HG03095 (cell line): Measurements from ENCODE around the gene OR8G5.
"Not testable (repeated sequence)": the region's sequence is repeated elsewhere in the genome, so short reads cannot be mapped to it uniquely, and the experiment has no call there.

Source experiments
- ATAC-seq: cut with Tn5 transposase; IDR thresholded peaks from one replicate; pipeline ENCODE4 v1.9.1; 2021; ENCODE audit warnings: moderate library complexity; ENCODE audit not compliant: unreplicated experiment

OR8G5 gene, protein sequence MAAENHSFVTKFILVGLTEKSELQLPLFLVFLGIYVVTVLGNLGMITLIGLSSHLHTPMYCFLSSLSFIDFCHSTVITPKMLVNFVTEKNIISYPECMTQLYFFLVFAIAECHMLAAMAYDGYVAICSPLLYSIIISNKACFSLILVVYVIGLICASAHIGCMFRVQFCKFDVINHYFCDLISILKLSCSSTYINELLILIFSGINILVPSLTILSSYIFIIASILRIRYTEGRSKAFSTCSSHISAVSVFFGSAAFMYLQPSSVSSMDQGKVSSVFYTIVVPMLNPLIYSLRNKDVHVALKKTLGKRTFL

DNA sequence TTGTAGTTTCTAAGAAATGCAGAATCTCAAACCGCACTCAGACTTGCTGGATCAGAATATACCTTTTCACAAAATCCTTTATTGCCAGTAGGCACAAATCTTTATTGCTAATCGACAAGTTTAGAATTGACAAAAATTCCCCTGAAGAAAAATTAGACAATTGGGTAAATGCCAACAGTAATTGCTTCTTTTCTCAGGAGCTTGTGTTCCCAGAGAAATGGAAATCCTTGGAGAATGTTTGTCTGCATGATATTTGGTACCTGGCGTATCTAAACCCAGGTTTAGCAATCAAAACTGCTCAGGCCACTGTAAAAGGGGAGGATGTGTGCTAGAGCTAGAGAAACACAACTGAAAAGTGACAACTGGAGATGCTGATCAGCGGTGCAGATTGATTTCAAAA lies at the start of gene OR8G5:
OR8G5 (plus strand) TSS at position 301 of the 400 bp plus-strand sequence. CDS start 8,556 bp downstream, outside the sequence.
- no peak for ATAC-seq

DNA sequence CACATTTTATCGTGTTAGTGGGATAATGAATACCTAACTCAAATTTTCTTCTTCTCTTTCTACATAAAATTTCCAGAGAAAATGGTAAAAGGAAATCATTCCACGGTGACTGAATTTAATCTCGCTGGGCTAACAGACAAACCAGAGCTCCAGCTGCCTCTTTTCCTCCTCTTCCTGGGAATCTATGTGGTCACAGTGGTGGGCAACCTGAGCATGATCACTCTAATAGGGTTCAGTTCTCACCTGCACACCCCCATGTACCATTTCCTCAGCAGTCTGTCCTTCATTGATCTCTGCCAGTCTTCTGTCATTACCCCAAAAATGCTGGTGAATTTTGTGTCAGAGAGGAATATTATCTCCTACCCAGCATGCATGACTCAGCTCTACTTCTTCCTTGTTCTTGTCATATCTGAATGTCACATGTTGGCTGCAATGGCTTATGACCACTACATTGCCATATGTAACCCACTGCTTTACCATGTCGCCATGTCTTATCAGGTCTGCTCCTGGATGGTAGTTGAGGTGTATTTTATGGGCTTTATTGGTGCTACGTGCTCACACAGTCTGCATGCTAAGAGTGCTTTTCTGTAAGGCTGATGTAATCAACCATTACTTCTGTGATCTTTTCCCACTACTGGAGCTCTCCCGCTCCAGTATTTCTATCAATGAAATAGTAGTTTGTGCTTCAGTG lies 48.9 kb upstream of the OR8G5 start:
- ATAC-seq: no peak

DNA sequence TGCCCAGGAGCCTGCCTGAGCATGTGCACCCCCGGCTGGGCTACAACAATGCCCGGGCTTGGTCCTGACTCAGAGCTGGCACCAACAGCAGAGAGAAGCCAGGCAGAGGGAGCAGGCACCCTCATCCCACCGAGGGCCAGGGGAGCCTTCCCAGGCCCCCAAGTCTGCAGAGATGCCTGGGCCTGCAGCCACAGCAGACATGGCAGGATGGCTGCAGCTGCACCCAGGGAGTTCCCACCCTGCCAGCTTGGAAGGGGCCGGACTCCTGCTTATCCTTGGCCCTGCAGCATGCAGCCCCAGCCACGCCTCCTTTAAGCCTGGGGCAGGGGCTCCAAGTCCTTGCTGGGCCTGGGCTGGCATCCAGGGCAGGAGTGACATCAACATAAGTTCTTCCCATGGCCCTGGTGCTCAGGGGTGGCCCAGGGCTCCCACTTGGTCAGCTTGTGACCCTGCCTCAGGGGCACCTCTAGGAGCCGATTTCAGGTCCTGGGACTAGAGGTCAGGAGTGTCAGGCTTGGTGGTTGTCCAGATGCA lies 46.3 kb upstream of the OR8G5 start:
- ATAC-seq: no peak

DNA sequence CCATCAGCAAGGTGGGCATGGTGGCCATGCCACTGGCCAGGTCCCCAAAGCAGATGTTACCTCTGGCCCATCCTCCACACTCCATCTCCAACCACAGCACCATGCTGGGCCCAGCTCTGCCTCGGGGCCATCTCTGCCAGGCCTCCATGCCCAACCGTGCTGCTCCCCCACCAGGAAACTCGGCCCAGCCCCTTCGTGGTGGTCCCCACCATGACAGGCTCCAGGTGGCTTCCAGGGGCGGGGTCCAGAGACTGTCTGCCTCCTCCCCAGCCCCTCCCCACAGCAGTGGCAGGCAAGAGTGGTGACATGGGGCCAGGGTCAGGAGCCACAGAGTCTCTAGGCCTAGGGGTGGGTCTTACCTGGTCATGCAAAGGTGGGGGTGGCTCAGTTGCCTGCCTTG lies 45.8 kb upstream of the OR8G5 start:
- ATAC-seq: no peak

DNA sequence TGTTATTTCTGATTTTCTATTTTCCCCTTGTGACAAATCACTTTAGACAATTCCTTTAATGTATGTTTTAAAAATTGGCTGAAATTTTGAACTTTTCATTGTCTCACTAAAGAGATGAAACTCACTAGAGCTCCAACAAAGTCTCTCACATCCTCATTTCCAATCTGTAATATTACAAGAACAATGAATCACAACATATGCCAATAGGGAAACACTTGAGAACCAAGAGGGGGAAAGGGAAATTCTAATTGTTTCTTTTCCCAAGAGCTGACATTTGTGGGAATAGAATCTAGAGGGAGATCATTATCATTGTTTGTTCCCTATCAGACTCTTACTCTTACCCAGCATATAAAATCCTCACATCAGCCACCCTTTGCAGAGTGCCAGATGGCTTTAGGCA lies 44.9 kb upstream of the OR8G5 start:
- no peak for ATAC-seq

DNA sequence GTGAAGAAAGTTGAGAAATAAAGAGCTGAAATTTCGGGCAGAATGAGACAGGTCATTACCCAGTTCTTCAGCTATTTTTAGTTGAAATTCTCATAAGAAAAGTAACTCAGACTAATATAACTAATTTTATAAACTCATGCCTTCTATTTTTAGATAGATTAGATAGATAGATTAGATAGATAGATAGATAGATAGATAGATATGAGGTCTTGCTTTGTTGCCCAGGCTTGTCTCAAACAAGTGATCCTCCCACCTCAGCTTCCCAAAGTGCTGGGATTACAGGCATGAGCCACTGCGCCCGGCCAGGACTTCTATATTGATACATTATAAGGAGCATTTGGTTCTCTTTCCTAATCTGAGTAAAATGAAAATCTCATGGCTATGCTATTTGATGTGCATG lies 42.1 kb upstream of the OR8G5 start:
- no peak for ATAC-seq

DNA sequence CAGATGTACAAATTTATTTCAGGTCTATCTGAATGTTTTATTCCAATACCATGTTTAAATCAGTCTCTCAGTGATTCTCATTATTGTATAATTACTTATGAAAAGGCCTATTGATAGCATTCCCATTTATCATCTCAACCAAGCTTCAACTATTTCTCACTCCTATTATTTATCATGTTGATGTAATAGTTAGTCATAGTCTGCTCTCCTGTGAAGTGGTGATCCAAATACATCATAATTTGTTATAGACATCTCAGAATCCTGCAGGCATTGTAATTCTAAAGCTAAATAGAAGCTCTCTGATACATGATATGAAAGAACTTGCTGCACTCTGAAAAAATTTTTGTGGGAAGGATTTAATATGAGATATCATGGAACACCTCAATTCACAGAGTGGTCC lies 37.0 kb upstream of the OR8G5 start:
- no peak for ATAC-seq

DNA sequence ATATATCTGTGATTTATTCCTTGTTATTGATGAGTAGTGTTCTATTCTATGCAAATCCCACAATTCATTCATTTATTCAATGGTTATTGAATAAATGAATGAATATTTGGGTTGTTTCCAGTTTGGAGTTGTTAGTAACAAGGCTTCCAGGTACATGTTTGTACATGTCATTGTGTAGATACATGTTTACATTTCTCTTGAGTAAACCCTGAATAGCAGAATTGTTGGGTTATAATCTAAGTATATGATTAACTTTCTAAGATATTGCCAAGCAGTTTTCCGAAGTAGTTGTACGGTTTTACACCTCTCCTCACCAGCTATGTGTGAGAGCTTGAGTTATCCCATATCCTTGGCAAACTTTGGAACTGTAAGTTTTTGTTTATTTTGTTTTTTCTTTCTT lies 33.8 kb upstream of the OR8G5 start:
- no peak for ATAC-seq

DNA sequence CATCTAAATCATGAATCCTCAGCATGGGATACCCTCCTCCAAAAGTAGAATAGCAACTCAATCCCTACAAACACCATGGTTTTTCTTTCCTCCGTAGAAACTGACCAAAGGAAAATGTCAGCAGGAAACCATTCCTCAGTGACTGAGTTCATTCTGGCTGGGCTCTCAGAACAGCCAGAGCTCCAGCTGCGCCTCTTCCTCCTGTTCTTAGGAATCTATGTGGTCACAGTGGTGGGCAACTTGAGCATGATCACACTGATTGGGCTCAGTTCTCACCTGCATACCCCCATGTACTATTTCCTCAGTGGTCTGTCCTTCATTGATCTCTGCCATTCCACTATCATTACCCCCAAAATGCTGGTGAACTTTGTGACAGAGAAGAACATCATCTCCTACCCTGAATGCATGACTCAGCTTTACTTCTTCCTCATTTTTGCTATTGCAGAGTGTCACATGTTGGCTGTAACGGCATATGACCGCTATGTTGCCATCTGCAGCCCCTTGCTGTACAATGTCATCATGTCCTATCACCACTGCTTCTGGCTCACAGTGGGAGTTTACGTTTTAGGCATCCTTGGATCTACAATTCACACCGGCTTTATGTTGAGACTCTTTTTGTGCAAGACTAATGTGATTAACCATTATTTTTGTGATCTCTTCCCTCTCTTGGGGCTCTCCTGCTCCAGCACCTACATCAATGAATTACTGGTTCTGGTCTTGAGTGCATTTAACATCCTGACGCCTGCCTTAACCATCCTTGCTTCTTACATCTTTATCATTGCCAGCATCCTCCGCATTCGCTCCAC lies 31.4 kb upstream of the OR8G5 start:
- not testable (repeated sequence) for ATAC-seq

DNA sequence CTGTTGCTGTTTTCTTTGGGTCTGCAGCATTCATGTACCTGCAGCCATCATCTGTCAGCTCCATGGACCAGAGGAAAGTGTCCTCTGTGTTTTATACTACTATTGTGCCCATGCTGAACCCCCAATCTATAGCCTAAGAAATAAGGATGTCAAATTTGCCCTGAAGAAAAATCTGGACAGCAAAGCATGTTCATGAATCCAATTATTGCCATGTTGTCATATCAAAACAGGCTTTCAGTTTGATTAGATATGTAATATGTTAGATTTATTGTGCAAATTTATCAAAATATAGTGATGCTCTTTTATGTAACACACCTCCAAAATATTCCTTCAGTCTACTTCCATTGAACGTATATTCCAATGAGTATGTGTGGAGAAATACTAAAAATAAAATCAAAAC lies 30.7 kb upstream of the OR8G5 start:
- ATAC-seq: no peak

DNA sequence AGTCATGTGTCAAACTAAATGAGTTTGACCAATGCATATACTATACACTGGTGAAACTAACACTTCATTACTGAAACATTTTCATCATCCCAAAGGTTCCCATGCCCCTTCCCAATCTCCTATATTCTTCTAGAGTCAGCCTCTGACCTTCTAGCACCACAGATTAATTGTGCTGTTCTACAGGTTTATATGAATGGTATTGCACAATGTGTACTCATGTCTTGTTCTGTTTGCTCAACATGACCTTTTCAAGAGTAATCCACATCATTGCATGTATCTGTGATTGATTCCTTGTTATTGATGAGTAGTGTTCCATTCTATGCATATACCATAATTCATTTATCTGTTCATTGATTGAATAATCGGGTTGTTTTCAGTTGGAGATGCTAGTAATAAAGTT lies 22.8 kb upstream of the OR8G5 start:
- ATAC-seq: no peak

DNA sequence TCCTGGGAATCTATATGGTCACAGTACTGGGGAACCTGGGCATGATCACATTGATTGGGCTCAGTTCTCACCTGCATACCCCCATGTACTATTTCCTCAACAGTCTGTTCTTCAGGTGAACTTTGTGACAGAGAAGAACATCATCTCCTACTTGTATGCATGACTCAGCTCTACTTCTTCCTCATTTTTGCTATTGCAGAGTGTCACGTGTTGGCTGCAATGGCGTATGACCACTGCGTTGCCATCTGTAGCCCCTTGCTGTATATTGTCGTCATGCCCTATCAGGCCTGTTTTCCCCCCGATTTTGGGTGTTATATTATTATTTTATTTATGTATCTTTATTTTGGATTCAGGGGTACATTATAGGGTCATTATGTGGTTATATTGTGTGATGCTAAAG lies 17.7 kb upstream of the OR8G5 start:
- no peak for ATAC-seq

DNA sequence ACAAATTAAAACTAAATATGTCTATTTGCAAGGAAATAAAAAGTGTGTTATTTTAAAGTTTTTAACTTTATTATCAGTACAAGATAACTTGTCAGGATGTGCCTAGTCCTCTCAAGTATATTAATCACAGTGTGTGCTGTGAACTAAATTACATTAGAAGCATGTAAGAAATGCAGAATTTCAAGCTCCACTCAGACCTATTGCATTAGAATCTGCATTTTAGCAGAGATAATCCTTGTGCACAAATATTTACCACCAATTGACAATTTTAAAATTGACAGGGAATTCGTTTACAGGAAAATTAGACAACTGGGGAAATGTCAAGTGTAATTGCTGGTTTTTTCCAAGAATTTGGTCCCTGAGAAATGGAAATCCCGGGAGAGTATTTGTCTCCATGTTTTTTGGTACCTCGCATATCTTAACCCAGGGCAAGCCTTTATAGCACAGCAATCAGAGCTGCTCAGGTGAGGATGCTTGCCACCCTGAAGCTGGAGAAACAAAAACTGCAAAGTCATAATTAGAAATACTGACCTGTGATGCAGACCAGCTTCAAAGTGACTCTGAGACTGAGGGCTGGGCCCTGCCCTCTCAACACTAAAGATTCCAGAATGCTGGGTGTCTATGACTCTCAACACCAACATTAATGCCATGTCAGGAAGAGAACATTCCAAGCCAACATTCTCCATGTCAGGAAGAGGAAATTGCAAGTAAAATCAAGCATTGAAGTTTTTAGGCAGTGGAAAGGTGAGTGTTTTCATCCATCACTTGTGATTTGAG lies 15.4 kb upstream of the OR8G5 start, which contains the start of gene OR8G1:
OR8G1 (plus strand) TSS at position 475 of the 777 bp plus-strand sequence. CDS start 8,581 bp downstream, outside the sequence.
- no peak for ATAC-seq

DNA sequence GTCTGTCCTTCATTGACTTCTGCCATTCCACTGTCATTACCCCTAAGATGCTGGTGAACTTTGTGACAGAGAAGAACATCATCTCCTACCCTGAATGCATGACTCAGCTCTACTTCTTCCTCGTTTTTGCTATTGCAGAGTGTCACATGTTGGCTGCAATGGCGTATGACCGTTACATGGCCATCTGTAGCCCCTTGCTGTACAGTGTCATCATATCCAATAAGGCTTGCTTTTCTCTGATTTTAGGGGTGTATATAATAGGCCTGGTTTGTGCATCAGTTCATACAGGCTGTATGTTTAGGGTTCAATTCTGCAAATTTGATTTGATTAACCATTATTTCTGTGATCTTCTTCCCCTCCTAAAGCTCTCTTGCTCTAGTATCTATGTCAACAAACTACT lies 6.3 kb upstream of the OR8G5 start:
- not testable (repeated sequence) for ATAC-seq

DNA sequence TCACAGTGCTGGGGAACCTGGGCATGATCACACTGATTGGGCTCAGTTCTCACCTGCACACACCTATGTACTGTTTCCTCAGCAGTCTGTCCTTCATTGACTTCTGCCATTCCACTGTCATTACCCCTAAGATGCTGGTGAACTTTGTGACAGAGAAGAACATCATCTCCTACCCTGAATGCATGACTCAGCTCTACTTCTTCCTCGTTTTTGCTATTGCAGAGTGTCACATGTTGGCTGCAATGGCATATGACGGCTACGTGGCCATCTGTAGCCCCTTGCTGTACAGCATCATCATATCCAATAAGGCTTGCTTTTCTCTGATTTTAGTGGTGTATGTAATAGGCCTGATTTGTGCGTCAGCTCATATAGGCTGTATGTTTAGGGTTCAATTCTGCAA lies 8.9 kb downstream of the OR8G5 start:
- not testable (repeated sequence) for ATAC-seq

DNA sequence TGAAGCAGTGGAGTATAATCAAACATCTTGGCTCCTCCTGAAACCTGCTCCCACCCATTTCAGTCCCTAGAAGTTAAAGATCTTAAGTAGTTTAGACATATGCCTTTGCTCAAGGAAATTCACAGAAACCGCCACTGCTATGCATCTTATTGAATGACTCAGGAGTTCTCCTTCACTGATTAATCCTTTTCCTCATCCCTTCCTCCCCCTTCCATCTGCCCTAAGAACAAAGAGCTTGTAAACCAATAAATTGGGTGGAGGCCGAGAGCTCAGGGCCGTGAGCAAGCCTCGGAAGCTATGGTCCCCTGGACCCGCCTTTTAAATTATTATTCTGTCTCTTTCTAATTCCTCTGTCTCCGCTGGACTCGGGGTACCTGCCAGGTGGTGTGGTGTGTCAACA lies 14.7 kb downstream of the OR8G5 start:
- ATAC-seq: not testable (repeated sequence)

DNA sequence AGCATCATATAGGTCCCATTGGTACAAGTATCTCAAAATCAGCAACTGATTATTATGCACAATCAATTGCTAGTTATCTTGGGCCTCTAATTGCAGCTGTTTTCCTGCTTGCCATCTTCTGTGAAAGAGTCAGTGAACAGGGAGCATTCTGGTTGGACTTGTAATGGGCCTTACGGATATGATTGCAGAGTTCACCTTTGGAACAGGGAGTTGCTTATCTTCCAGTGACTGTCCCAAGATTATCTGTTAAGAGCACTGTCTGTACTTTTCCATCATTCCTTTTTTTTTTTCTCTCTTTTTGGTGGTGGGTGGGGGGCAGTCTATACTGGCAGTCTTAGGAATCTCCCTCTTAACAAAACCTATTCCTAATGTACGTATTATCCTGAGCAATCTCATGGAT lies 17.8 kb downstream of the OR8G5 start:
- no peak for ATAC-seq

DNA sequence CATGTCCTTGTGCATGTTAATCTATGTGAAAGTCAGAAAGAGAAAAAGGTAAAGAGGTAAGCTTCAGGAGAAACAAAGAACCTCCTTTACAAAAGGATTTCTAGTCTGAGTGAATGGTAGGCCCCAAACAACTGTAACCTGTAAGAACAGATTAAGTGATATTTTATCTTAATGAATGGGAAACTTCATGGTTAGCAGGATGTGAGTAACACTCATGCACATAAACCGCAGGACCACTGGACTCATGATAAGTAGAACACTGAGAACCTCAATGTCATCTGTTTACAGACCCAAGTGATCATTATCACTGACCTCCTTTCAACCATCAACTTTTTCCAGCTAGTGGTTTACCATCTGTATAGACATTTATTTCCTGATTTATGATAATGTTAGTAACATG lies 19.9 kb downstream of the OR8G5 start:
- no peak for ATAC-seq

DNA sequence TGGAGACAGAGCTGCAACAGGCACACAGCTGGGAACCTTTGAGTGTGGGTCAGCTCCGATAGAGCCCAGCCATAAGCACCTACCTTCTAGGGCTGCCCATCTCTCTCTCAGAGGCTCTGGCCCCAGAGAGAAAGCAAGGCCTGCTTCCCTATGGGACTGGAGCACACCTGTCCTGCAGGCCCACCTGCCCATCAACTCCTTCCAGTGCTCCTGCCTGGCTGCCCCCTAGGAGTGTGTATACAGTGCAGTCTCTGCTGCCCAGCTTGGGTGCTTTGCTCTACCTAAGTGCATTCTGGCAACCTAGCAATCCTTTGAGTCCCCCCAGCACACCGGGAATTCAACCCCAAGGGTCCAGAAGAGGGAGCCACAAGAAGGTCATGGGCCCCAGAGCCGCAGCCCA lies 21.0 kb downstream of the OR8G5 start:
- ATAC-seq: no peak

DNA sequence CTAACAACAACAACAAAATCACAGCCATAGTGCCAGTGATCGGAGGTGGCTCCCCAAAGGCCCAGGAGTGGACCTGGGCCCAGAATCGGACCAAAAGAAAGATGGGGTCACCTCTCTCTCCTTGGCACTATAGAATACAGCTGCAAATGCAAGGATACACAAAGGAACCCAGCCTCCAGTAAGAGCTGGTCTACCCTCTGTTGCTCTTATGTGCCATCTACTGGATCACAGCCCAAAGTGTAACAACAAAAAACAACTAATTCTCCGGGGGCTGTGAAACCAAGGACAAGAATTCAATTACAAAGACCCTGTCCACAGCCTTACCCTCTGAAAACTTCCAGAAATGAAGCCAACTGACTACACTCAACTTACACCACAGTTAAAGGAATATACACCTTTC lies 21.6 kb downstream of the OR8G5 start:
- no peak for ATAC-seq

DNA sequence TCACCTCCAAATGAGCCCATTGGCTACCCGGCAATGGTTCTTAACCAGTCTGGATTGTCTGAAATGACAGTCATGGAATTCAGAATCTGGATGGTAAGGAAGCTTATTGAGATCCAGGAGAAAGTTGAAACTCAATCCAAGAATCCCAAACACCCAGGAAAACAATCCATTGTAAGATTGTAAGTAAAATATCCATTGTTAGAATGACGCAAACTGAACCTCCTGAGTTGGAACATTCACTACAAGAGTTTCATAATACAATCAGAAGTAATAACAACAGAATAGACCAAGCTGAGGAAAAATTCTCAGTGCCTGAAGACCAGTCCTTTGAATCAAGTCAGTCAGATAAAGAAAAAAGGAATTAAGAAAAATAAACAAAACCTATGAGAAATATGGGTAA lies 22.1 kb downstream of the OR8G5 start:
- ATAC-seq: no peak
